SK-N-SH (cell line): ENCODE data around the gene COBL. TPM values are rescaled to one million over a fixed set of nuclear protein-coding genes. Genes with fewer than 3 reads are reported as not detected.

ENCODE experiments used
- CTCF ChIA-PET: fragments of 300-600, 350-600 bp; formaldehyde crosslinking; extraction: SDS; loops from one replicate; lab custom pipeline; 2021; lab: Yijun Ruan, JAX
- POLR2A ChIA-PET: fragments of 350-600 bp; sonication (Branson Sonifier 250); formaldehyde crosslinking; extraction: SDS; loops from one replicate; lab custom pipeline; 2020; ENCODE audit warnings: antibody characterized with exemption, inconsistent platforms; lab: Yijun Ruan, JAX
- DNase-seq: peaks from one replicate; pipeline ENCODE4 v3.0.0; 2012
- H2AFZ ChIP-seq: fragments of 200-600 bp; sonication (generic); 2 replicates; pipeline ENCODE4 v1.8.1; 2016; ENCODE audit warnings: antibody characterized with exemption, mild to moderate bottlenecking, low read depth
- H3F3A ChIP-seq: fragments of 200-600 bp; sonication (generic); replicated peaks from 2 replicates; pipeline ENCODE3; 2016; ENCODE audit warnings: antibody characterized with exemption, mild to moderate bottlenecking; ENCODE audit not compliant: insufficient read depth
- H3K27ac ChIP-seq, 2 experiments: fragments of 200-500 bp in 1 of 2; fragments of 200-600 bp in 1 of 2; sonication (Bioruptor generic) in 1 of 2; sonication (generic), shearing (Covaris generic) in 1 of 2; 2 replicates each; pipeline versions ENCODE4 v1.5.1 to v1.6.1; 2014 to 2016; ENCODE audit warnings: low read depth in 2 of 2, inconsistent platforms in 1 of 2, low read length in 1 of 2, mild to moderate bottlenecking in 1 of 2, mixed read lengths in 1 of 2
- H3K27me3 ChIP-seq: fragments of 200-600 bp; sonication (generic), shearing (Covaris generic); 2 replicates; pipeline ENCODE4 v1.6.1; 2016; ENCODE audit warnings: mixed run types; ENCODE audit not compliant: insufficient read depth
- H3K36me3 ChIP-seq, 2 experiments: fragments of 200-500 bp in 1 of 2; fragments of 200-600 bp in 1 of 2; sonication (Bioruptor generic) in 1 of 2; sonication (generic) in 1 of 2; replicated peaks in 1 of 2; 2 replicates each; pipeline versions ENCODE3 to v1.5.1; 2014 to 2016; ENCODE audit warnings: low read length in 1 of 2, mild to moderate bottlenecking in 1 of 2; ENCODE audit not compliant: insufficient read depth in 2 of 2, control insufficient read depth in 1 of 2
- H3K4me1 ChIP-seq, 2 experiments: fragments of 200-500 bp in 1 of 2; fragments of 200-600 bp in 1 of 2; sonication (Bioruptor generic) in 1 of 2; sonication (generic), shearing (Covaris generic) in 1 of 2; 2 replicates each; pipeline versions ENCODE4 v1.5.1 to v1.6.1; 2014 to 2016; ENCODE audit warnings: low read depth in 1 of 2, low read length in 1 of 2, mixed run types in 1 of 2; ENCODE audit not compliant: insufficient read depth in 2 of 2, control insufficient read depth in 1 of 2
- H3K4me2 ChIP-seq: fragments of 200-600 bp; sonication (generic), shearing (Covaris generic); 2 replicates; pipeline ENCODE4 v1.6.1; 2017; ENCODE audit warnings: mixed run types
- H3K4me3 ChIP-seq, 2 experiments: fragments of 200-500 bp in 1 of 2; fragments of 200-600 bp in 1 of 2; sonication (Bioruptor generic) in 1 of 2; sonication (generic), shearing (Covaris generic) in 1 of 2; 2 replicates each; pipeline versions ENCODE4 v1.5.1 to v1.8.1; 2014 to 2016; ENCODE audit warnings: low read depth in 2 of 2, inconsistent platforms in 1 of 2, low read length in 1 of 2, mild to moderate bottlenecking in 1 of 2, mixed read lengths in 1 of 2, moderate library complexity in 1 of 2
- H3K79me2 ChIP-seq: fragments of 200-600 bp; sonication (generic); 2 replicates; pipeline ENCODE4 v1.8.1; 2017; ENCODE audit warnings: mild to moderate bottlenecking; ENCODE audit not compliant: insufficient read depth
- H3K9ac ChIP-seq: fragments of 200-600 bp; sonication (generic); 2 replicates; pipeline ENCODE4 v1.6.1; 2017; ENCODE audit warnings: mixed run types
- H3K9me2 ChIP-seq: fragments of 200-600 bp; sonication (generic); 2 replicates; pipeline ENCODE4 v1.6.1; 2017; ENCODE audit warnings: mixed run types
- H3K9me3 ChIP-seq: fragments of 200-600 bp; sonication (generic); 2 replicates; pipeline ENCODE4 v1.6.1; 2017; ENCODE audit warnings: mixed run types, mild to moderate bottlenecking, moderate library complexity
- H4K20me1 ChIP-seq: fragments of 200-600 bp; sonication (generic); 2 replicates; pipeline ENCODE4 v1.6.1; 2017; ENCODE audit warnings: mild to moderate bottlenecking, mixed run types; ENCODE audit not compliant: insufficient read depth
- ELF1 ChIP-seq: IDR thresholded peaks from 2 replicates; pipeline ENCODE4 v1.4.0; 2012
- EP300 ChIP-seq, 2 experiments: IDR thresholded peaks; 2 replicates each; pipeline versions ENCODE4 v1.4.0 to v1.6.1; 2012; ENCODE audit warnings: borderline replicate concordance in 1 of 2, low read depth in 1 of 2, low read length in 1 of 2
- EZH2phosphoT487 ChIP-seq: fragments of 200-600 bp; sonication (generic); IDR thresholded peaks from 2 replicates; pipeline ENCODE4 v1.6.1; 2017; ENCODE audit warnings: low read depth, mixed run types, mild to moderate bottlenecking, antibody characterized with exemption, moderate library complexity, borderline replicate concordance
- FOSL2 ChIP-seq: IDR thresholded peaks from 2 replicates; pipeline ENCODE4 v1.4.0; 2012; ENCODE audit warnings: low read depth, mild to moderate bottlenecking, moderate library complexity, borderline replicate concordance
- FOXM1 ChIP-seq: IDR thresholded peaks from 2 replicates; pipeline ENCODE4 v1.4.0; 2012; ENCODE audit warnings: low read depth, mild to moderate bottlenecking
- GABPA ChIP-seq: IDR thresholded peaks from 2 replicates; pipeline ENCODE4 v1.4.0; 2012; ENCODE audit warnings: low read depth, mild to moderate bottlenecking
- JUND ChIP-seq: IDR thresholded peaks from 2 replicates; pipeline ENCODE4 v1.4.0; 2012
- MEF2A ChIP-seq: IDR thresholded peaks from 2 replicates; pipeline ENCODE4 v1.4.0; 2012; ENCODE audit warnings: low read depth, borderline replicate concordance
- MXI1 ChIP-seq: IDR thresholded peaks from 2 replicates; pipeline ENCODE4 v1.6.1; 2012; ENCODE audit warnings: mild to moderate bottlenecking, low read depth, low read length, improper control_type of control experiment
- NFIC ChIP-seq: IDR thresholded peaks from 2 replicates; pipeline ENCODE4 v1.4.0; 2012; ENCODE audit warnings: borderline replicate concordance
- NRF1 ChIP-seq: IDR thresholded peaks from 2 replicates; pipeline ENCODE4 v1.6.1; 2012; ENCODE audit warnings: low read depth, mild to moderate bottlenecking, low read length
- POLR2AphosphoS5 ChIP-seq: IDR thresholded peaks from 2 replicates; pipeline ENCODE4 v1.6.1; 2012; ENCODE audit warnings: low read depth, low read length
- RFX5 ChIP-seq: IDR thresholded peaks from 2 replicates; pipeline ENCODE4 v1.6.1; 2012; ENCODE audit warnings: mild to moderate bottlenecking, improper control_type of control experiment, low read length
- RXRA ChIP-seq: IDR thresholded peaks from 2 replicates; pipeline ENCODE4 v1.4.0; 2012; ENCODE audit warnings: low read depth, mild to moderate bottlenecking, borderline replicate concordance
- SIN3A ChIP-seq: IDR thresholded peaks from 2 replicates; pipeline ENCODE4 v1.6.1; 2012; ENCODE audit warnings: low read depth, mild to moderate bottlenecking, low read length, moderate library complexity, borderline replicate concordance
- SMC3 ChIP-seq: IDR thresholded peaks from 2 replicates; pipeline ENCODE4 v1.6.1; 2012; ENCODE audit warnings: low read depth, low read length, improper control_type of control experiment
- TCF12 ChIP-seq: IDR thresholded peaks from 2 replicates; pipeline ENCODE4 v1.4.0; 2012
- TEAD4 ChIP-seq: IDR thresholded peaks from 2 replicates; pipeline ENCODE4 v1.4.0; 2012; ENCODE audit warnings: mild to moderate bottlenecking, borderline replicate concordance; ENCODE audit not compliant: insufficient read depth
- YY1 ChIP-seq: IDR thresholded peaks from 2 replicates; pipeline ENCODE4 v1.4.0; 2012; ENCODE audit warnings: low read depth, mild to moderate bottlenecking
- WGBS: methylation state at CpG from one replicate; pipeline ENCODE4 v1.1.6; 2017; ENCODE audit warnings: low lambda C conversion rate; 5-methylcytosine and 5-hydroxymethylcytosine counted together
- polyA plus RNA-seq, 3 experiments: library from polyadenylated mRNA; depleted of rRNA; stranded (reverse); fragments of >200 nt; gene quantifications; 2 replicates each; pipeline ENCODE4 v1.2.3, GENCODE V29; 2012
- TF ChIP-seq, protein P1 (sequence below): fragments of 200-600 bp; sonication (generic); IDR thresholded peaks from 2 replicates; pipeline ENCODE4 v1.6.1; 2017; ENCODE audit warnings: antibody characterized with exemption, mild to moderate bottlenecking, moderate library complexity
- TF ChIP-seq, protein P2 (sequence below): fragments of 150-350 bp; IDR thresholded peaks from 2 replicates; pipeline ENCODE4 v1.6.1; 2016; ENCODE audit warnings: mild to moderate bottlenecking, low read depth, low read length

COBL gene
- polyA plus RNA-seq, 1 of the 3 experiments (the other 2 are of a cell fraction) = under 0.01 TPM

DNA sequence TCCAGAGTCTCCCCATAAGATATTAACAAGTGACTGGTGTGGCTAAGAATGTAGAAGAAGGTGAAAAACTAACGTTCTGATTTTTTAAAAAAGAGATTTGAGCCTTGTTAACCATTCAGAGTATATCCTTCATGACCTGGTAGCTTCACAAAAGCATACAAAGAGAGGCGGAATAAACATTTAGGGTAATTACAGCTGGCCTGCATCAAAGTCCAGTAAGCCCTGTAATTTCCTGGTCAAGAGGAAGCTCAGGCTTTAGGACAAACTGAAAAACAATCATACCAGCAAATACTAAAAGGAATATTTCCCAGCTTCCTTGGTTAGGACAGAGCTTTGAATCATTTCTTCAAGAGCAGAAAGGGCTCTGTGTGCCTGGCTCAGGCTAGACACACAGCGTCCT is 165.2 kb downstream of the COBL start (continued):
- TF ChIP-seq, protein P1, sequence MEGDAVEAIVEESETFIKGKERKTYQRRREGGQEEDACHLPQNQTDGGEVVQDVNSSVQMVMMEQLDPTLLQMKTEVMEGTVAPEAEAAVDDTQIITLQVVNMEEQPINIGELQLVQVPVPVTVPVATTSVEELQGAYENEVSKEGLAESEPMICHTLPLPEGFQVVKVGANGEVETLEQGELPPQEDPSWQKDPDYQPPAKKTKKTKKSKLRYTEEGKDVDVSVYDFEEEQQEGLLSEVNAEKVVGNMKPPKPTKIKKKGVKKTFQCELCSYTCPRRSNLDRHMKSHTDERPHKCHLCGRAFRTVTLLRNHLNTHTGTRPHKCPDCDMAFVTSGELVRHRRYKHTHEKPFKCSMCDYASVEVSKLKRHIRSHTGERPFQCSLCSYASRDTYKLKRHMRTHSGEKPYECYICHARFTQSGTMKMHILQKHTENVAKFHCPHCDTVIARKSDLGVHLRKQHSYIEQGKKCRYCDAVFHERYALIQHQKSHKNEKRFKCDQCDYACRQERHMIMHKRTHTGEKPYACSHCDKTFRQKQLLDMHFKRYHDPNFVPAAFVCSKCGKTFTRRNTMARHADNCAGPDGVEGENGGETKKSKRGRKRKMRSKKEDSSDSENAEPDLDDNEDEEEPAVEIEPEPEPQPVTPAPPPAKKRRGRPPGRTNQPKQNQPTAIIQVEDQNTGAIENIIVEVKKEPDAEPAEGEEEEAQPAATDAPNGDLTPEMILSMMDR = no peak
- TF ChIP-seq EZH2phosphoT487 (no peak), NRF1 (no peak), NFIC (no peak)

GRCh38 chr7:51150193-51150592 is 166.4 kb downstream of the COBL start:
- TF ChIP-seq YY1 (no peak), POLR2AphosphoS5 (no peak), NFIC (no peak)
- Histone ChIP-seq H3K79me2 (no peaks in the 10 kb centered on the region), H3K27ac (no peak overlapping the region), H3K9ac (no peak overlapping the region), H3K9me3 (no peaks in the 10 kb centered on the region), H4K20me1 (no peaks in the 10 kb centered on the region), H3K27me3 (peaks cover 55% of the 10 kb centered on the region), H3F3A (no peaks in the 10 kb centered on the region), H2AFZ (no peak overlapping the region), H3K36me3 (no peaks in the 10 kb centered on the region), H3K4me3 (no peak overlapping the region), H3K4me2 (no peak overlapping the region), H3K4me1 (no peaks in the 10 kb centered on the region), H3K9me2 (no peaks in the 10 kb centered on the region)
- no peak for DNase-seq
- POLR2A ChIA-PET = no interaction called here
- CTCF ChIA-PET = interaction anchor here (2.5 to 16.4 kb wide), 2 partner anchors 11 to 217 kb away, joined by 14 to 208 read pairs; no protein-coding TSS in a partner anchor
- WGBS = 15% methylated on average over 3 of the region's 3 CpGs

- 32% methylated on average over 6 of the region's 6 CpGs for WGBS
Observed at GRCh38 chr7:51148216-51148615, 168.4 kb downstream of the COBL start.

More at GRCh38 chr7:51148216-51148615, 168.4 kb downstream of the COBL start:
- DNase-seq = no peak
- TF ChIP-seq SMC3 (no peak), SIN3A (no peak), ELF1 (no peak), RXRA (no peak), EZH2phosphoT487 (no peak), RFX5 (no peak), FOXM1 (no peak), JUND (no peak), MXI1 (no peak), GABPA (no peak), TEAD4 (no peak), EP300 (IDR thresholded peaks at IDR 0.05; ENCODE audit: borderline replicate concordance in 1 of 2, low read depth in 1 of 2, low read length in 1 of 2) (no peak), TCF12 (no peak), FOSL2 (no peak), MEF2A (no peak)
- TF ChIP-seq, protein P1 = no peak
- TF ChIP-seq, protein P2, sequence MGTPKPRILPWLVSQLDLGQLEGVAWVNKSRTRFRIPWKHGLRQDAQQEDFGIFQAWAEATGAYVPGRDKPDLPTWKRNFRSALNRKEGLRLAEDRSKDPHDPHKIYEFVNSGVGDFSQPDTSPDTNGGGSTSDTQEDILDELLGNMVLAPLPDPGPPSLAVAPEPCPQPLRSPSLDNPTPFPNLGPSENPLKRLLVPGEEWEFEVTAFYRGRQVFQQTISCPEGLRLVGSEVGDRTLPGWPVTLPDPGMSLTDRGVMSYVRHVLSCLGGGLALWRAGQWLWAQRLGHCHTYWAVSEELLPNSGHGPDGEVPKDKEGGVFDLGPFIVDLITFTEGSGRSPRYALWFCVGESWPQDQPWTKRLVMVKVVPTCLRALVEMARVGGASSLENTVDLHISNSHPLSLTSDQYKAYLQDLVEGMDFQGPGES = no peak
- no peaks in the 10 kb centered on the region for H3K36me3 ChIP-seq
- no peaks in the 10 kb centered on the region for H3K9me3 ChIP-seq
- no peak overlapping the region for H3K4me2 ChIP-seq
- no peak overlapping the region for H2AFZ ChIP-seq
- H3F3A ChIP-seq = no peaks in the 10 kb centered on the region
- ChIA-PET POLR2A (no interaction called here), CTCF (interaction anchor here (2.2 to 16.4 kb wide), 2 partner anchors 13 to 219 kb away, joined by 8 to 208 read pairs; no protein-coding TSS in a partner anchor)
- H3K79me2 ChIP-seq = no peaks in the 10 kb centered on the region
- peaks cover 54% of the 10 kb centered on the region; the same call in 1 of the 2 replicates for H3K27me3 ChIP-seq
- H3K27ac ChIP-seq = no peak overlapping the region
- no peak overlapping the region for H3K4me3 ChIP-seq
- H4K20me1 ChIP-seq = no peaks in the 10 kb centered on the region
- H3K4me1 ChIP-seq = no peaks in the 10 kb centered on the region
- H3K9ac ChIP-seq = no peak overlapping the region
- H3K9me2 ChIP-seq = no peaks in the 10 kb centered on the region
